ENCODE measurements around the gene CCDC7. TPM values are rescaled to one million over a fixed set of nuclear protein-coding genes. Genes with fewer than 3 reads are reported as not detected.

Gene CCDC7
- total RNA-seq, 1 donor from 2014 or later: 12.6 TPM

DNA sequence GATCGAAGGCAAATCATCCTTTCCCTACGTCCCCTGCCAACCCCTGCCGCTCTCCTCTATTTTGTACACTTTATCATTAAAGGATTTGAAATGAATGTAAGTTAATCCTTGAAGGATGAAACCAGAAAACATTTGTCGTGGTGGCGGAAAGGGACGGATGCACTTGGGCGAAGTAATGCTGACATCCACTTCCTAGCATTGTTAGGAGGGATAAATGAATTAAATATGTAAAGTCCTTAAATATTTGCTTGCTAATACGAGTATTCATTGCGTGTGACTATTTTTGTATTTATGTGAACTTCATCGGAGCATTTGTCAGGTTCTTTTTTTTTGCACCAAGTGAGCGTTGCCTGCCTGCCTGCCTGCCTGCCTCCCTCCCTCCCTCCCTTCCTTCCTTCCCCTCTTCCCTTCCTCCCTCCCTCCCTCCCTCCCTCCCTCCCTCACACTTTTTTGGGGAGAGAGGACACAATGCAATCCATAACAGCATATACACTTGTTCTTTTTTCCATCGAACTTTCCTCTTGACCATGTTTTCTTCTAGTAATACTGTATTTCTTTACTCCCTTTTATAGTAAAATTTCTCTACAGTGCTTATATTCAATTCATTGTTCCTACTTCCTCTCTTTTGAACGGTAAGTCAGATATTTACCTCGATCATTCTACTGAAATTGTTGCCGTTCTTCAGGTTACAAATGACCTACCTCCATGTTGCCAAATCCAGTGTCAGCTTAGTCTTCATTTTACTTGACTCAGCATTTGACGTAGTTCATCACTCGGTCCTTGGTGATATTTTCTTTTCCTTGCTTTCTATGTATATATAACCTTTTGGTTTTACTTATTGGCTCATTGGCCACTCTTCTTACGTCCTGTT is 831 bp downstream of the CCDC7 start:
- no peak for DNase-seq (ENCODE audit: extremely low spot score, unreplicated experiment)
- peaks cover 5% of the 10 kb centered on the region for H3K9me3 Mint-ChIP-seq (ENCODE audit: unreplicated experiment)
- H3K27ac Mint-ChIP-seq (ENCODE audit: unreplicated experiment): peak overlapping the region; percentile 99
- H3K4me3 Mint-ChIP-seq (ENCODE audit: unreplicated experiment): peak overlapping the region; percentile 88
- TF ChIP-seq, protein P1, sequence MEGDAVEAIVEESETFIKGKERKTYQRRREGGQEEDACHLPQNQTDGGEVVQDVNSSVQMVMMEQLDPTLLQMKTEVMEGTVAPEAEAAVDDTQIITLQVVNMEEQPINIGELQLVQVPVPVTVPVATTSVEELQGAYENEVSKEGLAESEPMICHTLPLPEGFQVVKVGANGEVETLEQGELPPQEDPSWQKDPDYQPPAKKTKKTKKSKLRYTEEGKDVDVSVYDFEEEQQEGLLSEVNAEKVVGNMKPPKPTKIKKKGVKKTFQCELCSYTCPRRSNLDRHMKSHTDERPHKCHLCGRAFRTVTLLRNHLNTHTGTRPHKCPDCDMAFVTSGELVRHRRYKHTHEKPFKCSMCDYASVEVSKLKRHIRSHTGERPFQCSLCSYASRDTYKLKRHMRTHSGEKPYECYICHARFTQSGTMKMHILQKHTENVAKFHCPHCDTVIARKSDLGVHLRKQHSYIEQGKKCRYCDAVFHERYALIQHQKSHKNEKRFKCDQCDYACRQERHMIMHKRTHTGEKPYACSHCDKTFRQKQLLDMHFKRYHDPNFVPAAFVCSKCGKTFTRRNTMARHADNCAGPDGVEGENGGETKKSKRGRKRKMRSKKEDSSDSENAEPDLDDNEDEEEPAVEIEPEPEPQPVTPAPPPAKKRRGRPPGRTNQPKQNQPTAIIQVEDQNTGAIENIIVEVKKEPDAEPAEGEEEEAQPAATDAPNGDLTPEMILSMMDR (IDR thresholded peaks at IDR 0.05): no peak
- H3K36me3 Mint-ChIP-seq (ENCODE audit: unreplicated experiment): peaks cover 6% of the 10 kb centered on the region
- peaks cover 18% of the 10 kb centered on the region for H3K27me3 Mint-ChIP-seq (ENCODE audit: unreplicated experiment)
- H3K4me1 Mint-ChIP-seq (ENCODE audit: unreplicated experiment): peaks cover 13% of the 10 kb centered on the region

DNA sequence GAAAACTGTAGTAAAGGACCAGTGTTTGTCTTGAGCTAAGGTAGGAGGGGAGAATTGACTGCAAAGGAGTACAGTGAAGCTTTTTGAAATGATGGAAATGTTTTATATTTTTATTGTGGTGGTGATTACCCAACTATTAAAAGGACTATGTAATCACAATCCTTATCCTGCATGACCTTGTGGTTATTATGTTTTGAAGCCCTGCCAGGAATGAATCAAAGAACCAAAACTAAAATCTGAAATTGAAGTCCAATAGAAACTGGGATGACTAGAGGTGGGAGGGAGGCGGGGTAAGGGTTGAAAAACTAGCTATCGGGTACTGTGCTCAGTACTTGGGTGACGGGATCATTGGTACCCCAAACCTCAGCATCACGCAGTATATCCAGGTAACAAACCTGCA is 8.2 kb downstream of the CCDC7 start:
- TF ChIP-seq, protein P1 (IDR thresholded peaks at IDR 0.05): no peak
- DNase-seq (ENCODE audit: extremely low spot score, unreplicated experiment): no peak
- Mint-ChIP-seq H3K27me3 (ENCODE audit: unreplicated experiment) (no peaks in the 10 kb centered on the region), H3K4me1 (ENCODE audit: unreplicated experiment) (no peaks in the 10 kb centered on the region), H3K36me3 (ENCODE audit: unreplicated experiment) (peaks cover 40% of the 10 kb centered on the region), H3K4me3 (ENCODE audit: unreplicated experiment) (no peak overlapping the region), H3K9me3 (ENCODE audit: unreplicated experiment) (no peaks in the 10 kb centered on the region), H3K27ac (ENCODE audit: unreplicated experiment) (no peak overlapping the region)

DNA sequence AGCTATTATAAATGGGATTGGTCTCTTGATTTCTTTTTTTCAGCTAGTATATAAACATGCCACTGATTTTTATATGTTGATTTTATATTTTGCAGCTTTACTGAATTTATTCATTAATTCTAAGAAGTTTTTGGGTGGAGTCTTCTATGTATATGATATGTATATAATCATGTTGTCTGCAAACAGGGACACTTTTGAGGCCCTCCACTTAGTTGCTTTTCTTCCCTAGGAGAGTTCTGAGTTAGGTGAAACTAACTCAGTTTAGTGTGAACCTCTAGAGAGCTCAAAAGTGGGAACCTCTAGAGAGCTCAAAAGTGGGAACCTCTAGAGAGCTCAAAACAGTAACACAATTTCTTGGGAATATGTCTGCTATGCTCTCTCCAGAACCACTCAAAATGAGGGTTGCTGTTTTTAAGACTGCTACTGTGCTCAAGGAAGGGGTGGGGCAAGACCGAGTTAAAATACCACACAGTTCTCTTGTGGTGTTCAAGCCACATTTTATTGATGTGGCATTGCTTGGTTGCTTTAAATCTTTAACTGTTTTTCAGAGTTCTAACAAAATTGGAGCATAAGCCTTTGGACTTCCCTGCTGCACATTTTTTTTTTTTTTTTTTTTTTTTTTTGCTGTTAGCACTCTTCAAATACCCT is 13.2 kb downstream of the CCDC7 start:
- no peak for DNase-seq (ENCODE audit: extremely low spot score, unreplicated experiment)
- H3K4me3 Mint-ChIP-seq (ENCODE audit: unreplicated experiment): no peak overlapping the region
- no peaks in the 10 kb centered on the region for H3K27me3 Mint-ChIP-seq (ENCODE audit: unreplicated experiment)
- H3K36me3 Mint-ChIP-seq (ENCODE audit: unreplicated experiment): peaks cover 23% of the 10 kb centered on the region
- no peaks in the 10 kb centered on the region for H3K9me3 Mint-ChIP-seq (ENCODE audit: unreplicated experiment)
- H3K4me1 Mint-ChIP-seq (ENCODE audit: unreplicated experiment): no peaks in the 10 kb centered on the region
- TF ChIP-seq, protein P1 (IDR thresholded peaks at IDR 0.05): no peak
- H3K27ac Mint-ChIP-seq (ENCODE audit: unreplicated experiment): no peak overlapping the region

DNA sequence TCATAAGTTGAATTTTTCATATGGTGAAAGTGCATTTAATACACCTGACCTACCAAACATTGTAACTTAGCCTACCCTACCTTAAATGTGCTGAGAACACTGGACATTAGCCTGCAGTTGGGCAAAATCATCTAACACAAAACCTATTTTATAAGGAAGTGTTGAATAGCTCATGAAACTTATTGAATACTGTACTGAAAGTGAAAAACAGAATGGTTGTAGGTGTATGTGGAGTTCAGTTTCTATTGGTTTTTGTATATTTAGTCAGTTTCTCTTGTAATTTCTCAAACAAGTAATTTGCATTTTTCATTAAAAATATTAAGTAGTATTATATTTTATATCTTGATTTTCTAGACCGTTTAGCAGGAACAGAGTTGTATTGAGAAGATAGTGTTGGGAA is 15.3 kb downstream of the CCDC7 start:
- DNase-seq (ENCODE audit: extremely low spot score, unreplicated experiment): no peak
- Mint-ChIP-seq H3K27me3 (ENCODE audit: unreplicated experiment) (no peaks in the 10 kb centered on the region), H3K4me3 (ENCODE audit: unreplicated experiment) (no peak overlapping the region), H3K36me3 (ENCODE audit: unreplicated experiment) (peaks cover 26% of the 10 kb centered on the region), H3K9me3 (ENCODE audit: unreplicated experiment) (no peaks in the 10 kb centered on the region), H3K27ac (ENCODE audit: unreplicated experiment) (no peak overlapping the region), H3K4me1 (ENCODE audit: unreplicated experiment) (no peaks in the 10 kb centered on the region)
- TF ChIP-seq, protein P1 (IDR thresholded peaks at IDR 0.05): no peak

DNA sequence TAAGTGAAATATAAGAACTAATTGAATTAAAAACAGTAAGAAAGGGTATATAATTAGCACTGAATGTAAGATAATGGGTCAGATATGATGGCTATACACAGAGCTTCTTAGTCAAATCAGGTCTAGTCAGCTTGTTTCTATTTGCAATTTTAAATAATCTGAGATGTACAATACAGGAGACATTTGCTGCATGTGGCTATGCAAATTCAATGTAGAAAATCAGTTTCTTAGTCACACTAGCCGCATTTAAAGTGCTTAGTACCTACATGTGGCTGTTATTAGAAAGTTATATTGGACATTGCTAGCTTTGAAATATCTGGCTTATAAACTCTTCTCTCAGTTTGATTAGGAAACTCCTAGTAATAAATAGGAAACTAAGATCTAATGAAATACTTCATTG is 25.3 kb downstream of the CCDC7 start:
- Mint-ChIP-seq H3K36me3 (ENCODE audit: unreplicated experiment) (peaks cover 39% of the 10 kb centered on the region), H3K4me1 (ENCODE audit: unreplicated experiment) (no peaks in the 10 kb centered on the region), H3K9me3 (ENCODE audit: unreplicated experiment) (no peaks in the 10 kb centered on the region), H3K4me3 (ENCODE audit: unreplicated experiment) (no peak overlapping the region), H3K27me3 (ENCODE audit: unreplicated experiment) (no peaks in the 10 kb centered on the region), H3K27ac (ENCODE audit: unreplicated experiment) (no peak overlapping the region)
- no peak for DNase-seq (ENCODE audit: extremely low spot score, unreplicated experiment)
- TF ChIP-seq, protein P1 (IDR thresholded peaks at IDR 0.05): no peak
